ENCODE results near the gene RAB10.
A peak's percentile ranks its signal among the peaks of the same experiment; 100 is the strongest.
"Not testable (repeated sequence)": the region's sequence is repeated elsewhere in the genome, so short reads cannot be mapped to it uniquely, and the experiment has no call there.

The RAB10 gene

DNA sequence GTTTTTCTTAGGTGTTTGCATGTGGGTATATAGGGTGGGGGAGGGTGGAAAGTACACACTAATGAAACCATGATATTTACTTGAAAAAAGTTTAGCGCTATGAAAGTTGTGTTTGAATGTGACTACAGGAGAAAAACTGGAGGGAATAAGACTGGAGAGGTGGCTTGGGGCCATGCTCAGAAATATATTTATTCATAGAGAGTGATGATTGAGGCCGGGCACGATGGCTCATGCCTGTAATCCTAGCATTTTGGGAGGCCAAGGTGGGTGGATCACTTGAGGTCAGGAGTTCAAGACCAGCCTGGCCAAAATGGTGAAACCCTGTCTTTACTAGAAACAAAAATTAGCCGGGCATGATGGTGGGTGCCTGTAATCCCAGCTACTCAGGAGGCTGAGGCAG, 55.0 kb downstream of the RAB10 start:
- not testable (repeated sequence) for DNase-seq (ENCODE audit: low spot score)

DNA sequence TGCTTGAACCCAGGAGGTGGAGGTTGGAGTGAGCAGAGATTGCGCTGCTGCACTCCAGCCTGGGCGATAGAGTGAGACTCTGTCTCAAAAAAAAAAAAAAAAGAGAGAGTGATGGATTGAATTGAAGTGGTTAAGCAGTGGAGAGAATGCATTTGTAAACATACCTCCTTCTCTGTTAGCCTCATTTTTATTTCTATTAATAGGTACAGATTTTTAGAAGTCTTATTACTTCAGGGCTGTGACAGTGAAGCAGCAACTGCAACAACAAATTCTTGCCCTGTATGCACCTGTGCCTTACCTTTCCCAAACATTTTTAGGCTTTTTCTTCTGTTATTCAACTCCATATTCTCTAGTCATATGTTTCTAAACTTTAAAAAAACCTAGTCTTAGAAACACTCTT, 55.5 kb downstream of the RAB10 start:
- DNase-seq (ENCODE audit: low spot score) = no peak

DNA sequence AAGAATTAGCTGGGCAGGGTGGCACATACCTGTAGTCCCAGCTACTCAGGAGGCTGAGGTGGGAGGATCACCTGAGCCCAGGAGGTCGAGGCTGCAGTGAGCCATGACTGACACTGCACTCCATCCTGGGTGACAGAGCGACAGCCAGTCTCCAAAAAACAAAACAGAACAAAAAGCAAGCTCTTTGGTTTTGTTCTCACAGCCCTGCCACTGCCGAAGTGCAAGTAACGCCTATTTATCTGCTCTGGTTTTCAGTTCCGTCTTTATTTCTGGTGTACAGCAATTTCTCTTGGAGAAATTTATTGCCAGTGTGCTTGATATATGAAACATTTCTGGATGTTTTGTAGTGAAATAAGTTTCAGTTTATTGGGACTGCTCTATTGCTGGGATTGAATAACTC, 61.9 kb downstream of the RAB10 start:
- DNase-seq (ENCODE audit: low spot score) = no peak

DNA sequence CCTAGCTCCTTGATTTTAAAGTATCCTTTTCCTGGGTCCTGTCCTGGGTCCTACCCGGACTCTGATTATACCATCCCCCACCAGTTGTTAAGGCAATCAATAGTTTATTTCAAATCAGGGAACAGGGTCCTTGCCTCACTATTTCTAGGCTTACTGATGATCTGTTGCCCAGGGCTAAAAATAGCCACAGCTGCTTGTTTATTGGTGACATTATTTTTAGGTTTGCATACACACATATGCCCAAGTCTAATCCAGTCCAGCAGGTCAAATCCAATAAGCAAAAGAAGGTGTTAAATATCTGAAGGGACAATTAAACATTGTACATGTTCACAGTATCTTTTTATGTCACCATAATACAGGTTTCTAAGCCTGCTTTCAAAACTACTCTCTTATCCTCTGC, 66.0 kb downstream of the RAB10 start:
- DNase-seq (ENCODE audit: low spot score) = no peak

DNA sequence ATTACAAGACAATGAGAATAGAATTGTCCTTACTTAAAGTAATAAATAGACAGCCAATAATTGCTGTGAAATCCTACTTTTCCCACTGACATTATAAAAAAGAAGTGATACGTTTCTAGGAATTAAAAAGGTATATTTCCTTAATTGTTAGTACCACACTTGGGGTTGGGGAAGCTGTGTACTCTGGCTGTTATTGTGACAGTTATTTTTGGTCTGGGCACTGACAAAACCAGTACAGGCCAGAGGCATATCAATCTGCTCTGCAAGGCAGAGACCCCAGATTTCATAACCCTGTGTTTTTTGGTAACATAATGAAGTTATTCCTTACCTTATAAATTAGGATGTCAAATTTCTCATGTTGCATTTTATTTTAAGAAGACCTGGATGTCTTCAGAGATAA, 66.5 kb downstream of the RAB10 start:
- no peak for DNase-seq (ENCODE audit: low spot score)

DNA sequence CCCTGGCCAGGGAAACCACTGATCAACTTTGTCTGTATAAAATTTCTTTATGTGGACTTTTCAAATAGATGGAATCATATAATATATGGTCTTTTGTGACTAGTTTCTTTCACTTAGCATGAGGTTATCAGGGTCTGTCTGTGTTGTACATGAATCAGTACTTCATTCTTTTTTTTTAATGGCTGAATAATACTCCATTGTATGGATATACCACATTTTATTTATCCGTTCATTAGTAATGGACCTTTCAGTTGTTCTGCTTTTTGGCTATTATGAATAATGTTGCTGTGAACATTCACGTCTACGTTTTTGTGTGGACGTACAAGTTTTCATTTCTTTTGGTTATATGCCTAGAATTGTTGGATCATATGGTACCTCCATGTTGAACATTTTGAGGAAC, 69.9 kb downstream of the RAB10 start:
- no peak for DNase-seq (ENCODE audit: low spot score)

DNA sequence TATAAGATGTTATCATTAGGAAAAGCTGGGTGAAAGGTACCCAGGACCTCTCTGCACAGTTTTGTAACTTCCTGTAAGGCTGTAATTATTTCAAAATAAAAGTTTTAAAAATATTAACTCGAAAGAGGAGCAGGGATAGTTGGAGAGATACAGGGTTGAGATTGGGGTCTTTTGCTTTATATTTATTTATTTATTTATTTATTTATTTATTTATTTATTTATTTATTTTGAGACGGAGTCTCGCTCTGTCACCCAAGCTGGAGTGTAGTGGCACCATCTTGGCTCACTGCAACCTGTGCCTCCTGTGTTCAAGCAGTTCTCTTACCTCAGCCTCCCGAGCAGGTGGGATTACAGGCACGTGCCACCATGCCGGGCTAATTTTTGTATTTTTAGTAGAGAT, 74.8 kb downstream of the RAB10 start:
- DNase-seq (ENCODE audit: low spot score) = not testable (repeated sequence)

DNA sequence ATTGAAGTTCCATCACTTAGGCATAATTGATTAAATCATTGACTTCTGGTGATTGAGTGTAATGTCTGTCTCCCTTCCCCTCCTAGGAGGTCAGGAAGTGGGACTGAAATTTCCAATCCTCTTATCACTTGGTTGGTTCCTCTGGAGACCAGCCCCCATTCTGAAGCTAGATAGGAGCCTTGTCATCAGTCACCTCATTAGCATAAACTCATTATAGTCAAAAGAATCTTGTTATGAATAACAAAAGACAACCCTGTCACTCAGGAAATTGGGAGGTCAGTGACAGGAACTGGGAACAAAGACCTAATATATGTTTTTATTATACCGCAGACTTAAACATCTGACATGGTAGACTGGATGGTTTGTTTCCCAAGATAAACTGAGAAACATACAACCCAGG, 78.3 kb downstream of the RAB10 start:
- DNase-seq (ENCODE audit: low spot score) = no peak

DNA sequence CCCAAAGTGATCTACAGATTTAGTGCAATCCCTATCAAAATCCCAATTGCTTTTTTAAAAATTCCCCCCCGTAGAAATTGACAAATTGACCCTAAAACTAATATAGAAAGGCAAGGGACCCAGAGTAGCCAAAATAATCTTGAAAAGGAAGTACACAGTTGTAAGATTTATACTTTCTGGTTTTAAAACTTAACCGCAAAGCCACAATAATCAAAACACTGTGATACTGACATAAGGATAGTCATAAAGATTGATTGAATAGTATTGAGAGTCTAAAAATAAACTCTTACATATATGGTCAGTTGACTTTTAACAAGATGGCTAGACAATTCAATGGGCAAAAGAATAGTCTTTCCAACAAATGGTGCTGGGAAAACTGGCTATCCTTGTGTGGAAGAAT, 80.3 kb downstream of the RAB10 start:
- no peak for DNase-seq (ENCODE audit: low spot score)

DNA sequence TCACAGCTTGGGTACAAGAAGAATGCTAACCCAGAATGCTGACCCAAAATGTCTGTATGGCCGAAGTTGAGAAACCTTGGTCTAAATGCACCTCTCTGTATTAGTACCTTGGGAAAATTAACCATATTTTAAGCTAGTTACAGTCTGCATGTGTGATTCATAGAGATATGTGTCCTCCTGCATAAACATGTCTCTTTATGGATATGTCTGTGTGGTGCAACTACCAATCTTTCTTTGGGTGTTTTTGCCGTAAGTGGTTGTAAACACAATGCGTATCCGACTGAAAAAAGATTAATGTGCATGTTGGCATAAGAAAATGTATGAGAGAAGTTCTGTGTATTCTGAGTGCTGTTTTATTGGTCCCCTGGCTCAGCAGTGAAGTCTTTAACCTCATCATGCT, 84.8 kb downstream of the RAB10 start:
- DNase-seq (ENCODE audit: low spot score) = no peak

DNA sequence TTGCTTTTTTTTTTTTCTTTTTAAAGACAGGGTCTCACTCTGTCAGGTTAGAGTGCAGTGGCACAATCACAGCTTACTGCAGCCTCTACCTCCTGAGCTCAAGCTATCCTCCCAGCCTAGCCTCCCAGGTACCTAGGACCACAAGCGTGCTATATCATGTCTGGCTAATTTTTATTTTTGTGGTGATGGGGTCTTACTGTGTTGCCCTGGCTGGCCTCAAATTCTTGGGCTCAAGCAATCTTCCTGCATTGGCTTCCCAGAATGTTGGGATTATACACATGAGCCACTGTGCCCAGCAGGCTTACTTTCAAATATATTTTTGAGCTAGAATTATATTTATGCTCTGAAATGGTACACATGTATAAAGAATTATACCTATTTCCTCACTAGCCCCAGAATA, 85.6 kb downstream of the RAB10 start:
- no peak for DNase-seq (ENCODE audit: low spot score)

DNA sequence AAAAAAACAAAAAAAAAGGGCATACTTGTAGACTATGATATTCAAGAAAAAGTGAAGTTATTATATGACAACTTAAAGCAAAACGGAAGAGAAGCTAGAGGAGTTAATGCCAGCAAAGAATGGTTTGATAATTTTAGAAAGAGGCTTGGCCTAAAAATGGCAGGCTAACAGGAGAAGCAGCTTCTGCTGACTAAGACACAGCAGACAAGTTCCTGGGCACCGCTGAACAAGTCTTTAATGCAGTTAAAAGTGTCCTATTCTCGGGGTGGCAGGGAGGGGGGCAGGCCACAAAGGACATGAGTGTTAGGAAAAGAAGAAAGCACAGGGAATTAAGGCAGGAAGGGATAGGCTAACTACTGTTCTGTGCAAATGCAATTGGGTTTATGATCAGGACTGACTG, 88.7 kb downstream of the RAB10 start:
- DNase-seq (ENCODE audit: low spot score) = no peak

DNA sequence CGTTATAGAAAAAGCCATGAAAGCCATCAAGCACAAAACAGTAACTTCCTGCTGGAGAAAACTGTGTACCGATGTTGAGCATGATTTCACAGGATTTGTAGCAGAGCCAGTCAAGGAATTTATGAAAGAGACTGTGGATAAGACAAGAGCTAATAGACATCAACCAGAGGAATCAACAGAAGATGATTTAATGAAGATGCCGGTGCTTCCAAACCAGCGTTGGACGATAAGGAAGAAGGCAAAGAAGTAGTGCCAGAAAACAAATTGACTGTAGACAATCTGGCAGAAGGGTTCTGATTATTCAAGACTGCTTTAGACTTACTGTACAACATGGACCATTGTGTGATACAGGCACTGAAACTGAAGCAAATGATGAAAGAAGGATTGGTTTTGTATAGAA, 89.5 kb downstream of the RAB10 start:
- no peak for DNase-seq (ENCODE audit: low spot score)

DNA sequence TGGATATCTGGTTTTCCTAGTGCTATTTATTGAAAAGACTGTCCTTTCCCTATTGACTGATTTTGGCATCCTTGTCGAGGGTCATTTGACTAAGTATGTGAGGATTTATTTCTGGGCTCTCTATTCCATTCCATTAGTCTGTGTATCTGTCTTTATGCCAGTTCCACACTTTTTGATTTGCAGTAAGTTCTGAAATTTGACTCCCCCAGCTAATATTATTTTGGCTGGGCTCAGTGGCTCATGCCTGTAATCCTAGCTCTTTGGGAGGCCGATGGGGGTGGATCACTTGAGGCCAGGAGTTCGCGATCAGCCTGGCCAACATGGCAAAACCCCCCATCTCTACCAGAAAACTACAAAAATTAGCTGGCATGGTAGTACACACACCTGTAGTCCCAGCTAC, 92.2 kb downstream of the RAB10 start:
- no peak for DNase-seq (ENCODE audit: low spot score)

DNA sequence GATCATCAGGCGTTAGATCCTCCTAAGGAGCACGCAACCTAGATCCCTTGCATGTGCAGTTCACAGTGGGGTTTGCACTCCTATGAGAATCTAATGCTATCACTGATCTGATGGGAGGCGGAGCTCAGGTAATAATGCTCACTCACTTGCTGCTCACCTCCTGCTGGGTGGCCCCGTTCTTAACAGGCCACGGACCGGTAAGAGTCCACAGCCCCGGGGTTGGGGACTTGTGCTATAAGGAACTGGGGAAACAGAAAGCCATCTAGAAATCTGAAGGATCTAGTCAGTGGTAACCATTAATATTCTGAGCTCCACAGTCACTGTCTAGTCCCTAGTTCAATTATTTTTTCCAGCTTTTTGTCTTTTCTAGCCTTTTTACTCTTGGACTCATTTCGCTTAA, 94.3 kb downstream of the RAB10 start:
- no peak for DNase-seq (ENCODE audit: low spot score)

DNA sequence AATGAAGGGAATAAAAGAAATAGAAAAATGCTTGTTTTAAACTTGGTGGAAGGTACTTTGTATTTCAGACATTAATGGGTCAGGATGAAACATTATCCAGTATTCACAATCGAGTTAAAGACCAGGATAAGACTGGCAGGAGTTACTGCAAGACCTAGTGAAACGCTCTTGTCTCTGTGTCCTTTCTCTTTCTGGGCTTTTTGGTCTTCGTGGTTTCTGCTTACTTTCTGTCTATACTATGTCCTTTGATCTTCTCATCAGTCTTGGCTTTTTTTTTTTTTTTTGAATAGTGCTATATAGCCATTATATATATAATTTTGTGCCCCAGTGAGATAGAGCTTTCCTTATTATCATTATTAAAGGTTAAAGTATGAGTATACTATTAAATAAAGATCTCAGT, 96.9 kb downstream of the RAB10 start:
- no peak for DNase-seq (ENCODE audit: low spot score)

DNA sequence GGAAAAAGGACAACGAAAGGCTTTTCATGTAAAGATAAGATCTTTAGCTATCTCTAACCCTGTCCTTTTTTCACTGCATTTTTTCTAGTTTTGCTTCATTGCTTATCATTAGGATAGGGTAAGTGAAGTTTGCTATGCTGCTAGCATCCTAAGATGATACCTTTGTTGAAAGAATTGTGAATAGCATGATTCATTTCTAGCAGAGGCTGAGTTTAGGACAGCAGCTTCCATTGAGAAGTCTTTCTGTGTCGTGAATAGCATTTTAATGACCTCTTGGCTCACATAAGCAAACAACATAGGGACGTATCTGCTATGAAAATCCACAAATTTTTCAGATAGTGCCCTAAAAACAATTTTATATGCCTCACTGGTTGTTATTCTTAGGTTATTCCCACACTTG, 102.6 kb downstream of the RAB10 start:
- no peak for DNase-seq (ENCODE audit: low spot score)

DNA sequence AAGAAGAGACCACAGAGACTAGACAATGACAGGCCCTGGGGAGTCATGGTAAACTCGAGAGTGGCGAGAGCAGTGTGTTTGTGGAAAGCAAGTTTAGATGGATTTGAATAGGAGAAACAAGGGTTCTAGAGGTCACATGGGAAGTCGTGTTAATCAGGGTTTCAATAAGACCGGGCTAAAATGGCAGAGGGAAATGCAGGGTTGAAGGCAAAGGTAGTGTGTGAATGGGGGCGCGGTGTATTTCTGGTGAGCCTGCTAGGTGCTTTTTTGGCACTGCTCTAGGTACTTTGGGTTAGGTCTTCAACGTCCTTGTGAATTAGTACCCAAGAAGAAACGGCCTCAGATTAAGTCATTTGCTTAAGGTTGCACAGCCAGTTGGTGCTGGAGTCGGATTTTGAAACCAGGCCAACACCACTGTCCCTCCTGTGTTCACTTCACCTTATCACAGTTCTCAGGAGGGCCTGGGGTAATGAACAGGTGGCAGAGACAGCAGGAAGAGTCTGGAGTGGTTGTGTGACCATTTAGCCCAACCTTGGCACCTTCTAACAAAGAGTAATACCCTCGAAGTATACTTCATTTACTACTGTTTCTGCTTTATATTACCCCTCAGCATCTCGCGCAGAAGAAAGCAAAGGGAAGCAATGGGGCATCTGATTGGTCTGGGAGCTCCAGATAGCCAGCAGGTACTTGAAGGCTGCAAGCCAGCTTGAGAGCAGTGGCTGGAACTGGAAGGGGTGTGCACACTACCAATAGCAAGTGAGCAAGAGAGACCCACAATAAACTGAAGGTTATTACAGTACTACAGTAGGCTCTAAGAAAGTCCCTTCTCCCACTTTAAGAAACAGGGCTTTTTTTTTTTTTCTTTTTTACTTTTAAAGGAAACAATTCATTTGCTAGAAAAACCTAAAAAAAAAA, 105.6 kb downstream of the RAB10 start:
- DNase-seq (ENCODE audit: low spot score) = no peak

DNA sequence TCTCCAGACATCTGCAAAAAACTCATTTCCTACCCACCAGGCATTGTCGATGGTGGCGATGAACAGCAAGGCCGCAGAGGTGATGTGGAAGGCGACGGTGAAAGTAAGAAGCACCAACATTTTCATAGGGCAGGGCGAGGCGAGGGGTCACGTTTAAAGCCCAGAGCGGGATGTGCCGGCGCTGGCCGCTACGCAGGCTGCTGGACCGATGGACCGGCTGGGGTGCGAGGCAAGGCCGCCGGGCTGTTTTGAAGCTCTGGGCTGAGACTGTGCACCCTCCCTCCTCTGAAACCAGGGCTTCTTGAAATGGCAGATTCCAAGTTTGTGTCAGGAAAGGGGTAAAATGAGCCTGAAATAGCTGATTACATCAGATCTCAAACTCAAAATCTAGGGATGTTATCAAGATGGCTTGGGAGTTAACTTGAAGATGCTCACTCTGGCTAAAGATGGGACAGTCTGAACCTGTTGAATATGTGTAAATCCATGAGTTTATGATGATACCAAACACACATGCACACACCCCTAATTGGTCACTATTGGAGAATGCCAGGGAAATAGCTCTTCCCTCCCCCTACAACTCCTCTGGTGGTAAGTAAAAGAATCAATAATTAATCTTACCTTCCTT, 107.4 kb downstream of the RAB10 start:
- DNase-seq (ENCODE audit: low spot score) = no peak

DNA sequence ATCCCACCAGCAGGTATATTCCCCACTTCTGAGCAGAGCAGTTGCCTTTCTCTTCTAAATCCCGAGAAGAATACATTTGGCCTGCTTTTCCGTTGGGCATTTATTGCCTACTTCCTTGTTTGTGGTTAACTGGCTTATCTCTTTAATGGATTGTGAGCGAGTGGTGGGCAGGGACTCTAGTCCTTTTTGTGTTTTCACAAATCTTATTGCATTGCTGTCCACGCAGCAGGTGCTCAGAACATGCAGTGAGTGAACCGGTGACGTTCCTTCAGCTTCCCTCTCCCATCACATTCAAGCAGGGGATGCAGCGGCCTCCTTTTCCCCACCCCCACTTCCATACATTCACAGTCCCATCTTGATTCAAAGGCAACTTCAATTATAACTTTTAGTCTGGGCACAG, 110.1 kb downstream of the RAB10 start:
- DNase-seq (ENCODE audit: low spot score) = no peak

DNA sequence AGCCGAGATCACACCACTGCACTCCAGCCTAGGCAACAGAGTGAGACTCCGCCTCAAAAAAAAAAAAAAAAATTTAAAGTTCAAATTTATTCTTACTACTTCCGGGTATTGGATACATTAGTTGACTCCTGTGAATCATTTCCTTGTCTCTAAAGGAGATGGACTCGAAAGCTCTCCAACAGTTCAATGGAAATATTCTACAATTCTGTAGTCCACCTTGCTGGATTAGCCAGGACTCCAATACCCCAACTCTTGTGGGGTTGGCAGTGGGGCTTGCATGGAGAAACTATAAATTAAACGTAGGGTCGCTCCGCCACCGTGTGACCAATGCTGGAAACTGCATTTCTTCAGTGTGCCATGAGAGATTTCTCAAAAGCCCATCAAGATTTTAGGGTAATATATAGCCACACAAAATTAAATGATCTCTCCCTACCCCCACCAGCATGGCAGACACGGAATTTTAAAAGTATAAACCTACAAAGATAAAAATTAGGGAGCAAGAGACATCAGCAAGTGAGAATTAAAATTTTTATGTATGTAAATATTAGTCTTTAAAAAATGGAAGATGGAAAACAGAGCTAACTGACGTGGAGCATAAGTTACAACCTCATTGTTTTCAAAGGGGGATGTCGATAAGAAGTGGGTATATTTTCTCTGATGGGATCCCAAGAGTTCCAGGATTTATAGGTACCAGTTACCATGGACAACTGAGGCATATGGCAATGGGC, 111.2 kb downstream of the RAB10 start:
- DNase-seq (ENCODE audit: low spot score) = peak; percentile 72

DNA sequence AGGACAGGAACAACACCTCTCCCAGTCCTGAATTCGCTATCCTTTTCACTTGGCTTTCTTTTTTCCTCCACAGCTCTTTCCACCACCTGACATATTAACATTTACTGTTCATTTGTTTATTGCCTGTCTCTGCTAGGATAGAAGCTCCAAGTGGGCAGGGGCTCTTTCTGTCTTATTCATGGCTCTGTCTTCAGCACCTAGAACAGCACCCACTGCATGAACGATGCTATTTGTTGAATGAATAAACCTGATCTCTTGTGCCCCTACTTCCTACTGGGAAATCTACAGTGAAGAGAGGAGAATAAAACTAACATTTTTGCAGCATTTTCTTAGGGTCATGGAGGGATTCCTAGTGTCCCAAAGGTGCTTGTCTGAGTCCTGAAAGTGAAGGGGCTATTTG, 114.6 kb downstream of the RAB10 start:
- no peak for DNase-seq (ENCODE audit: low spot score)

DNA sequence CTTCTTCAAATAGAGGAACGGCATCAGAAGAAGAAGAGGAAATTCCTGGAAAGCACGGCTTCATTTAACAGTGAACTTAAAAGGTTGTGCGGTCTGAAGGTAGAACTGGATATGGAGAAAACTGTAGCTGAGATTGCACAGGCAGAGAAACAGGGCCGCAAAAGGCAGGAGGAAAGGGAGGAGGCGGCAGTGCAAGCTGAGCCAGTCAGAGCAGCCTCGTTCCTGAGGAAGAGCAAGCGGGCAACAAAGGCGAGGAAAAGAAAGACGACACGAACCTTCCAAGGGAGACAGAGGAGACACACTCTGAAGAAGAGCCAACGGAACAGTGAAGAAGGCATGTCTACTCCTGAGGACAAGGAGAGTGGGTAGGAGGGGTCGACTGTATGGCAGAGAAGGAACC, 116.4 kb downstream of the RAB10 start:
- DNase-seq (ENCODE audit: low spot score) = no peak

Measured in AG08395 (cell line).